Activated T-cell treated with anti-CD3 and anti-CD28 coated beads, Interleukin-2, amount 50 U/mL, for 4 hours (primary cell): ENCODE results near the gene NUMB. TPM values are rescaled to one million over a fixed set of nuclear protein-coding genes. Genes with fewer than 3 reads are reported as not detected.
"Not testable (repeated sequence)": the region's sequence is repeated elsewhere in the genome, so short reads cannot be mapped to it uniquely, and the experiment has no call there.

ENCODE experiments used
- ATAC-seq, 2 donors: fragments of 200-7000 bp; cut with Tn5 transposase; one replicate each; pipeline ENCODE4 v1.10.0; 2021
- DNase-seq: peaks from one replicate; pipeline ENCODE4 v3.0.0-alpha.2; 2020
- H3K27me3 Mint-ChIP-seq: one replicate; pipeline ENCODE4 v1.8.0; 2021; ENCODE audit warnings: low read depth, mixed read lengths
- H3K36me3 Mint-ChIP-seq: one replicate; pipeline ENCODE4 v1.8.0; 2022; ENCODE audit warnings: mixed read lengths; ENCODE audit not compliant: insufficient read depth
- H3K4me1 Mint-ChIP-seq: one replicate; pipeline ENCODE4 v1.8.0; 2021; ENCODE audit warnings: low read depth, mixed read lengths
- H3K4me3 Mint-ChIP-seq: one replicate; pipeline ENCODE4 v1.8.0; 2021; ENCODE audit warnings: mild to moderate bottlenecking, moderate library complexity, mixed read lengths
- H3K9me3 Mint-ChIP-seq: one replicate; pipeline ENCODE4 v1.8.0; 2021; ENCODE audit warnings: mixed read lengths
- total RNA-seq, 3 donors: library from RNA; stranded (reverse); gene quantifications; one replicate each; pipeline ENCODE4 v1.2.1, GENCODE V29; 2021

The NUMB gene
- total RNA-seq, 3 donors from 2014 or later, result 32.6 to 42.8 (median 36.5) TPM

GRCh38 chr14:73457041-73457923 lies 1.1 kb downstream of the NUMB start:
- Mint-ChIP-seq H3K9me3 (no peaks in the 10 kb centered on the region), H3K27me3 (no peaks in the 10 kb centered on the region), H3K4me1 (peaks cover 40% of the 10 kb centered on the region), H3K4me3 (peak overlapping the region; percentile 98), H3K36me3 (peaks cover 2% of the 10 kb centered on the region)
- no peak for ATAC-seq
- DNase-seq, result no peak

- ATAC-seq (no peak), DNase-seq (no peak)
- Mint-ChIP-seq H3K9me3 (no peaks in the 10 kb centered on the region), H3K36me3 (peaks cover 2% of the 10 kb centered on the region), H3K4me1 (peaks cover 39% of the 10 kb centered on the region), H3K27me3 (no peaks in the 10 kb centered on the region), H3K4me3 (no peak overlapping the region)
Observed at GRCh38 chr14:73455294-73455693, 3.1 kb downstream of the NUMB start.

GRCh38 chr14:73452341-73453186 lies 5.8 kb downstream of the NUMB start:
- Mint-ChIP-seq H3K4me3 (no peak overlapping the region), H3K9me3 (no peaks in the 10 kb centered on the region)

GRCh38 chr14:73443758-73444157 lies 14.6 kb downstream of the NUMB start:
- ATAC-seq, result no peak
- Mint-ChIP-seq H3K36me3 (no peaks in the 10 kb centered on the region), H3K27me3 (no peaks in the 10 kb centered on the region), H3K4me3 (no peak overlapping the region), H3K9me3 (no peaks in the 10 kb centered on the region), H3K4me1 (peaks cover 9% of the 10 kb centered on the region)
- DNase-seq, result no peak

More at GRCh38 chr14:73452341-73453186, 5.8 kb downstream of the NUMB start:
- peaks cover 2% of the 10 kb centered on the region for H3K36me3 Mint-ChIP-seq
- no peak for ATAC-seq
- H3K27me3 Mint-ChIP-seq, result no peaks in the 10 kb centered on the region
- DNase-seq, result no peak
- peaks cover 33% of the 10 kb centered on the region for H3K4me1 Mint-ChIP-seq

- ATAC-seq, result no peak
- no peaks in the 10 kb centered on the region for H3K36me3 Mint-ChIP-seq
Observed at GRCh38 chr14:73441286-73441685, 17.1 kb downstream of the NUMB start.

GRCh38 chr14:73438993-73439392 lies 19.4 kb downstream of the NUMB start:
- Mint-ChIP-seq H3K36me3 (no peaks in the 10 kb centered on the region), H3K27me3 (no peaks in the 10 kb centered on the region), H3K4me1 (peaks cover 13% of the 10 kb centered on the region), H3K9me3 (no peaks in the 10 kb centered on the region), H3K4me3 (no peak overlapping the region)
- no peak for DNase-seq
- no peak for ATAC-seq

More at GRCh38 chr14:73441286-73441685, 17.1 kb downstream of the NUMB start:
- DNase-seq, result no peak
- peaks cover 9% of the 10 kb centered on the region for H3K4me1 Mint-ChIP-seq
- no peak overlapping the region for H3K4me3 Mint-ChIP-seq
- H3K27me3 Mint-ChIP-seq, result no peaks in the 10 kb centered on the region
- no peaks in the 10 kb centered on the region for H3K9me3 Mint-ChIP-seq

- Mint-ChIP-seq H3K27me3 (no peaks in the 10 kb centered on the region), H3K36me3 (no peaks in the 10 kb centered on the region), H3K4me1 (peaks cover 15% of the 10 kb centered on the region), H3K4me3 (no peak overlapping the region), H3K9me3 (no peaks in the 10 kb centered on the region)
- DNase-seq (no peak), ATAC-seq (no peak)
Observed at GRCh38 chr14:73437206-73437605, 21.1 kb downstream of the NUMB start.

GRCh38 chr14:73432124-73432523 lies 26.2 kb downstream of the NUMB start:
- peaks cover 16% of the 10 kb centered on the region for H3K4me1 Mint-ChIP-seq
- no peak overlapping the region for H3K4me3 Mint-ChIP-seq
- no peak for DNase-seq
- no peaks in the 10 kb centered on the region for H3K27me3 Mint-ChIP-seq
- ATAC-seq, result no peak
- H3K36me3 Mint-ChIP-seq, result no peaks in the 10 kb centered on the region
- no peaks in the 10 kb centered on the region for H3K9me3 Mint-ChIP-seq

- ATAC-seq, result no peak
- Mint-ChIP-seq H3K4me1 (peaks cover 24% of the 10 kb centered on the region), H3K4me3 (no peak overlapping the region), H3K36me3 (peaks cover 2% of the 10 kb centered on the region), H3K9me3 (no peaks in the 10 kb centered on the region), H3K27me3 (no peaks in the 10 kb centered on the region)
- DNase-seq, result no peak
Observed at GRCh38 chr14:73428353-73428824, 30.0 kb downstream of the NUMB start.

GRCh38 chr14:73427516-73428264 lies 30.7 kb downstream of the NUMB start:
- H3K4me1 Mint-ChIP-seq, result peaks cover 24% of the 10 kb centered on the region
- H3K36me3 Mint-ChIP-seq, result peaks cover 4% of the 10 kb centered on the region
- DNase-seq (no peak), ATAC-seq (no peak)
- H3K9me3 Mint-ChIP-seq, result no peaks in the 10 kb centered on the region
- H3K27me3 Mint-ChIP-seq, result no peaks in the 10 kb centered on the region
- H3K4me3 Mint-ChIP-seq, result no peak overlapping the region

GRCh38 chr14:73426877-73427276 lies 31.5 kb downstream of the NUMB start:
- H3K9me3 Mint-ChIP-seq, result no peaks in the 10 kb centered on the region
- H3K36me3 Mint-ChIP-seq, result peaks cover 10% of the 10 kb centered on the region
- peaks cover 28% of the 10 kb centered on the region for H3K4me1 Mint-ChIP-seq
- H3K4me3 Mint-ChIP-seq, result no peak overlapping the region
- H3K27me3 Mint-ChIP-seq, result no peaks in the 10 kb centered on the region
- DNase-seq (no peak), ATAC-seq (no peak)

GRCh38 chr14:73424453-73424852 lies 33.9 kb downstream of the NUMB start:
- peaks cover 31% of the 10 kb centered on the region for H3K4me1 Mint-ChIP-seq
- ATAC-seq (no peak), DNase-seq (no peak)
- H3K4me3 Mint-ChIP-seq, result no peak overlapping the region
- peaks cover 10% of the 10 kb centered on the region for H3K36me3 Mint-ChIP-seq
- no peaks in the 10 kb centered on the region for H3K9me3 Mint-ChIP-seq
- no peaks in the 10 kb centered on the region for H3K27me3 Mint-ChIP-seq

- not testable (repeated sequence) for H3K27me3 Mint-ChIP-seq, H3K9me3 Mint-ChIP-seq, H3K4me3 Mint-ChIP-seq, DNase-seq, ATAC-seq
- Mint-ChIP-seq H3K36me3 (peaks cover 11% of the 10 kb centered on the region), H3K4me1 (peaks cover 27% of the 10 kb centered on the region)
Observed at GRCh38 chr14:73423092-73423491, 35.3 kb downstream of the NUMB start.

- no peak for DNase-seq
- no peak overlapping the region for H3K4me3 Mint-ChIP-seq
Observed at GRCh38 chr14:73422515-73422914, 35.8 kb downstream of the NUMB start.

More at GRCh38 chr14:73422515-73422914, 35.8 kb downstream of the NUMB start:
- ATAC-seq, result no peak
- H3K4me1 Mint-ChIP-seq, result peaks cover 23% of the 10 kb centered on the region
- no peaks in the 10 kb centered on the region for H3K27me3 Mint-ChIP-seq
- peaks cover 12% of the 10 kb centered on the region for H3K36me3 Mint-ChIP-seq
- H3K9me3 Mint-ChIP-seq, result no peaks in the 10 kb centered on the region
